H9 (cell line): Measurements from ENCODE around the gene GRB10. TPM values are rescaled to one million over a fixed set of nuclear protein-coding genes. Genes with fewer than 3 reads are reported as not detected.

ENCODE experiments used
- DNase-seq: peaks from one replicate; pipeline ENCODE4 v3.0.0-alpha.2; 2017
- H2AFZ ChIP-seq: one replicate; pipeline ENCODE4 v1.6.1; 2013; ENCODE audit warnings: mild to moderate bottlenecking, low read length, control low read depth, moderate library complexity
- H2AK5ac ChIP-seq: 2 replicates; pipeline ENCODE4 v1.6.1; 2013; ENCODE audit warnings: low read length, control low read depth, mixed read lengths; ENCODE audit not compliant: insufficient read length
- H2BK120ac ChIP-seq: one replicate; pipeline ENCODE4 v1.6.1; 2013; ENCODE audit warnings: low read depth, mild to moderate bottlenecking, low read length, control low read depth, inconsistent platforms; ENCODE audit not compliant: poor library complexity, severe bottlenecking
- H2BK12ac ChIP-seq: 2 replicates; pipeline ENCODE4 v1.6.1; 2013; ENCODE audit warnings: low read length, control low read depth, mixed read lengths, low read depth; ENCODE audit not compliant: insufficient read length
- H2BK15ac ChIP-seq: 2 replicates; pipeline ENCODE4 v1.6.1; 2013; ENCODE audit warnings: low read depth, low read length, control low read depth
- H2BK20ac ChIP-seq: one replicate; pipeline ENCODE4 v1.6.1; 2013; ENCODE audit warnings: low read depth, mild to moderate bottlenecking, low read length, control low read depth, inconsistent platforms; ENCODE audit not compliant: poor library complexity, severe bottlenecking
- H2BK5ac ChIP-seq: 2 replicates; pipeline ENCODE4 v1.6.1; 2013; ENCODE audit warnings: low read length, control low read depth, mixed read lengths; ENCODE audit not compliant: insufficient read length
- H3K14ac ChIP-seq: 2 replicates; pipeline ENCODE4 v1.6.1; 2013; ENCODE audit warnings: low read length, control low read depth; ENCODE audit not compliant: insufficient read depth
- H3K18ac ChIP-seq: 2 replicates; pipeline ENCODE4 v1.6.1; 2013; ENCODE audit warnings: low read depth, mild to moderate bottlenecking, mixed read lengths, low read length, control low read depth; ENCODE audit not compliant: insufficient read length
- H3K23ac ChIP-seq: 2 replicates; pipeline ENCODE4 v1.6.1; 2013; ENCODE audit warnings: low read length, control low read depth, mixed read lengths, low read depth; ENCODE audit not compliant: insufficient read length
- H3K23me2 ChIP-seq: 2 replicates; pipeline ENCODE4 v1.6.1; 2013; ENCODE audit warnings: low read depth, mild to moderate bottlenecking, mixed read lengths, low read length, control low read depth; ENCODE audit not compliant: insufficient read length, poor library complexity, severe bottlenecking
- H3K27ac ChIP-seq: 2 replicates; pipeline ENCODE4 v1.5.1; 2013; ENCODE audit warnings: low read length, control low read depth, mixed read lengths, low read depth; ENCODE audit not compliant: insufficient read length
- H3K27me3 ChIP-seq: 2 replicates; pipeline ENCODE4 v1.6.1; 2013; ENCODE audit warnings: low read length, control low read depth, inconsistent platforms; ENCODE audit not compliant: insufficient read depth
- H3K4ac ChIP-seq: 2 replicates; pipeline ENCODE4 v1.6.1; 2013; ENCODE audit warnings: low read depth, mild to moderate bottlenecking, control low read depth, inconsistent platforms, low read length, moderate library complexity
- H3K4me1 ChIP-seq: 2 replicates; pipeline ENCODE4 v1.6.1; 2013; ENCODE audit warnings: low read length, control low read depth, inconsistent platforms; ENCODE audit not compliant: insufficient read depth
- H3K4me2 ChIP-seq: 2 replicates; pipeline ENCODE4 v1.6.1; 2013; ENCODE audit warnings: low read length, control low read depth, mixed read lengths; ENCODE audit not compliant: insufficient read length, insufficient read depth
- H3K56ac ChIP-seq: 2 replicates; pipeline ENCODE4 v1.6.1; 2013; ENCODE audit warnings: low read depth, mild to moderate bottlenecking, mixed read lengths, low read length, control low read depth; ENCODE audit not compliant: insufficient read length
- H3K79me1 ChIP-seq: 2 replicates; pipeline ENCODE4 v1.6.1; 2013; ENCODE audit warnings: low read depth, mild to moderate bottlenecking, moderate library complexity, low read length, control low read depth, inconsistent platforms; ENCODE audit not compliant: insufficient read depth, poor library complexity, severe bottlenecking
- H3K79me2 ChIP-seq: 2 replicates; pipeline ENCODE4 v1.6.1; 2013; ENCODE audit warnings: low read length, control low read depth, inconsistent platforms; ENCODE audit not compliant: insufficient read depth
- H3K9ac ChIP-seq: 2 replicates; pipeline ENCODE4 v1.6.1; 2013; ENCODE audit warnings: low read length, control low read depth, mixed read lengths; ENCODE audit not compliant: insufficient read length; ENCODE audit errors: extremely low read depth
- H3K9me3 ChIP-seq: one replicate; pipeline ENCODE4 v1.6.1; 2013; ENCODE audit warnings: low read depth, low read length, inconsistent platforms; ENCODE audit not compliant: control insufficient read depth
- H3T11ph ChIP-seq: one replicate; pipeline ENCODE4 v1.6.1; 2013; ENCODE audit warnings: mild to moderate bottlenecking, low read length, control low read depth, inconsistent platforms
- H4K20me1 ChIP-seq: one replicate; pipeline ENCODE4 v1.6.1; 2013; ENCODE audit not compliant: control insufficient read depth, insufficient read length, insufficient read depth
- H4K5ac ChIP-seq: 2 replicates; pipeline ENCODE4 v1.6.1; 2013; ENCODE audit warnings: low read depth, mild to moderate bottlenecking, mixed read lengths, low read length, control low read depth; ENCODE audit not compliant: insufficient read length
- H4K8ac ChIP-seq: replicated peaks from 2 replicates; pipeline ENCODE4 v1.6.1; 2013; ENCODE audit warnings: low read length, control low read depth, mixed read lengths, low read depth; ENCODE audit not compliant: insufficient read length
- H4K91ac ChIP-seq: 2 replicates; pipeline ENCODE4 v1.6.1; 2013; ENCODE audit warnings: low read depth, mild to moderate bottlenecking, moderate library complexity, mixed read lengths, low read length, control low read depth; ENCODE audit not compliant: insufficient read length
- H3K27ac Mint-ChIP-seq, 3 experiments: 2 replicates in 2 of 3; 3 replicates in 1 of 3; pipeline ENCODE4 v1.8.0; 2020 to 2021; ENCODE audit warnings: mixed read lengths in 3 of 3, mild to moderate bottlenecking in 1 of 3, moderate library complexity in 1 of 3
- H3K27me3 Mint-ChIP-seq: 2 replicates; pipeline ENCODE4 v1.8.0; 2021; ENCODE audit warnings: low read depth, mild to moderate bottlenecking, moderate library complexity, mixed read lengths
- H3K36me3 Mint-ChIP-seq, 3 experiments: 2 replicates in 2 of 3; 3 replicates in 1 of 3; pipeline ENCODE4 v1.8.0; 2020 to 2021; ENCODE audit warnings: low read depth in 3 of 3, mixed read lengths in 3 of 3; ENCODE audit not compliant: insufficient read depth in 1 of 3
- H3K4me1 Mint-ChIP-seq, 2 experiments: 2 replicates each; pipeline ENCODE4 v1.8.0; 2020; ENCODE audit warnings: mixed read lengths in 2 of 2
- H3K4me3 Mint-ChIP-seq, 2 experiments: 2 replicates in 1 of 2; 3 replicates in 1 of 2; pipeline ENCODE4 v1.8.0; 2020 to 2021; ENCODE audit warnings: mild to moderate bottlenecking in 2 of 2, mixed read lengths in 2 of 2, moderate library complexity in 1 of 2
- H3K9me3 Mint-ChIP-seq, 2 experiments: 2 replicates in 1 of 2; 3 replicates in 1 of 2; pipeline ENCODE4 v1.8.0; 2020; ENCODE audit warnings: mild to moderate bottlenecking in 2 of 2, mixed read lengths in 2 of 2, moderate library complexity in 1 of 2
- WGBS: extraction: QIAGEN DNeasy Blood & Tissue Kit; methylation state at CpG from one replicate; pipeline ENCODE4 v1.1.7; 2013; ENCODE audit warnings: missing lambda C conversion rate, low lambda C conversion rate, mixed read lengths; ENCODE audit not compliant: insufficient read length; ENCODE audit errors: extremely low coverage; 5-methylcytosine and 5-hydroxymethylcytosine counted together
- total RNA-seq: library from RNA; stranded (reverse); gene quantifications from 2 replicates; pipeline ENCODE4 v1.2.1, GENCODE V29; 2021
- TF ChIP-seq, protein P1 (sequence below): fragments of 200-600 bp; sonication (generic); conservative IDR thresholded peaks from 3 replicates; pipeline ENCODE4 v1.8.0; 2021; ENCODE audit warnings: antibody characterized with exemption, mild to moderate bottlenecking

GRB10 gene
- total RNA-seq, 1 experiment from 2014 or later: 108 TPM

DNA sequence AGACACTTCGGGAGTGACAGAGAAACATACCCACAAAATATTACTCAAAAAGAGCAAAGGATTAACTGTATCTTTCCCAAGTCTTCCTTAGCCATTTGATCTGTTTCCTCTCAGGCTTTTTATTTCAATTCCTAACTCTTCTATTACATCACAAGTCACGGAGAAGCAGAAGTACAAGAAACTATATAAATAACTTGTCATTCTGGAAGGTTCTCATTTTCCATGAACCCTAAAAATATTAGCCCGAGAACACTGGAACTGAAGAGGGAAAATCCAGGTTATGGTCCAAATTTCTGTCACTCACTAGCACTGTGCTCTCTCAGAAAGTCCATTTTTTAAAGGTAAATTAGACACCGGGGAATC lies 98.0 kb downstream of the GRB10 start:
- 0 out of 2 replicates have a peak, but pooled peaks cover 3% of the 10 kb centered on the region for H3K79me2 ChIP-seq

More for the DNA sequence above, 98.0 kb downstream of the GRB10 start:
- Histone ChIP-seq H2BK120ac (no peak overlapping the region), H3K27me3 (no peaks in the 10 kb centered on the region), H2AK5ac (no peak overlapping the region), H2AFZ (no peak overlapping the region), H3K4me1 (no peaks in the 10 kb centered on the region; the same call in 1 of the 2 replicates), H3K14ac (no peak overlapping the region), H4K91ac (no peak overlapping the region), H3K4ac (no peak overlapping the region), H3K9ac (no peak overlapping the region), H2BK20ac (no peak overlapping the region), H3T11ph (no peak overlapping the region), H3K23me2 (no peaks in the 10 kb centered on the region), H3K18ac (no peak overlapping the region), H3K23ac (no peak overlapping the region), H4K8ac (no peak overlapping the region), H3K27ac (no peak overlapping the region), H3K56ac (no peak overlapping the region), H3K79me1 (peaks cover 6% of the 10 kb centered on the region), H4K20me1 (no peaks in the 10 kb centered on the region), H4K5ac (no peak overlapping the region), H3K9me3 (no peaks in the 10 kb centered on the region), H2BK15ac (no peak overlapping the region), H2BK5ac (no peak overlapping the region), H2BK12ac (no peak overlapping the region), H3K4me2 (no peak overlapping the region)
- Mint-ChIP-seq H3K4me1 (peaks cover 16 to 19% of the 10 kb centered on the region in 2 experiments), H3K4me3 (no peak overlapping the region), H3K27ac (no peak overlapping the region), H3K36me3 (peaks cover 10 to 28% (median 11%) of the 10 kb centered on the region in 3 experiments; a peak in 6 of 7 replicates), H3K9me3 (no peaks in the 10 kb centered on the region), H3K27me3 (no peaks in the 10 kb centered on the region)
- no CpG with 5 or more reads among the region's 4 CpGs for WGBS
- no peak for DNase-seq
- TF ChIP-seq, protein P1, sequence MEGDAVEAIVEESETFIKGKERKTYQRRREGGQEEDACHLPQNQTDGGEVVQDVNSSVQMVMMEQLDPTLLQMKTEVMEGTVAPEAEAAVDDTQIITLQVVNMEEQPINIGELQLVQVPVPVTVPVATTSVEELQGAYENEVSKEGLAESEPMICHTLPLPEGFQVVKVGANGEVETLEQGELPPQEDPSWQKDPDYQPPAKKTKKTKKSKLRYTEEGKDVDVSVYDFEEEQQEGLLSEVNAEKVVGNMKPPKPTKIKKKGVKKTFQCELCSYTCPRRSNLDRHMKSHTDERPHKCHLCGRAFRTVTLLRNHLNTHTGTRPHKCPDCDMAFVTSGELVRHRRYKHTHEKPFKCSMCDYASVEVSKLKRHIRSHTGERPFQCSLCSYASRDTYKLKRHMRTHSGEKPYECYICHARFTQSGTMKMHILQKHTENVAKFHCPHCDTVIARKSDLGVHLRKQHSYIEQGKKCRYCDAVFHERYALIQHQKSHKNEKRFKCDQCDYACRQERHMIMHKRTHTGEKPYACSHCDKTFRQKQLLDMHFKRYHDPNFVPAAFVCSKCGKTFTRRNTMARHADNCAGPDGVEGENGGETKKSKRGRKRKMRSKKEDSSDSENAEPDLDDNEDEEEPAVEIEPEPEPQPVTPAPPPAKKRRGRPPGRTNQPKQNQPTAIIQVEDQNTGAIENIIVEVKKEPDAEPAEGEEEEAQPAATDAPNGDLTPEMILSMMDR: no peak
